ENCODE measurements around the gene TNP2.

The TNP2 gene

GRCh38 chr16:11285842-11286241 lies 16.7 kb upstream of the TNP2 start:
- in situ Hi-C loops (cut with HindIII; ENCODE audit: low sequenced_read_pairs), result no loop called here
- no peak for DNase-seq (ENCODE audit: low read depth, low spot score)
- no peak overlapping the region for H3K4me3 ChIP-seq (ENCODE audit: low read depth, low read length)
- TF ChIP-seq CTCF (IDR thresholded peaks at IDR 0.05; ENCODE audit: low read depth, low read length), result no peak

- no peak overlapping the region for H3K4me3 ChIP-seq (ENCODE audit: low read depth, low read length)
- TF ChIP-seq CTCF (IDR thresholded peaks at IDR 0.05; ENCODE audit: low read depth, low read length), result no peak
- in situ Hi-C loops (cut with HindIII; ENCODE audit: low sequenced_read_pairs), result no loop called here
- DNase-seq (ENCODE audit: low read depth, low spot score), result no peak
Measured at GRCh38 chr16:11283820-11284248, 14.7 kb upstream of the TNP2 start.

- in situ Hi-C loops (cut with HindIII; ENCODE audit: low sequenced_read_pairs), result no loop called here
- TF ChIP-seq CTCF (IDR thresholded peaks at IDR 0.05; ENCODE audit: low read depth, low read length), result no peak
- no peak for DNase-seq (ENCODE audit: low read depth, low spot score)
- no peak within 1 kb of the TSS for H3K4me3 ChIP-seq (ENCODE audit: low read depth, low read length)
Measured at GRCh38 chr16:11280616-11281522, 11.7 kb upstream of the TNP2 start, which contains the start of gene PRM1. Gene PRM1, minus strand, starts transcription at chr16:11281330. Its CDS starts 92 bp downstream, at chr16:11281238.

- in situ Hi-C loops (cut with HindIII; ENCODE audit: low sequenced_read_pairs), result no loop called here
- DNase-seq (ENCODE audit: low read depth, low spot score), result no peak
- TF ChIP-seq CTCF (IDR thresholded peaks at IDR 0.05; ENCODE audit: low read depth, low read length), result no peak
- no peak overlapping the region for H3K4me3 ChIP-seq (ENCODE audit: low read depth, low read length)
Measured at GRCh38 chr16:11278681-11279628, 9.8 kb upstream of the TNP2 start.

- TF ChIP-seq CTCF (IDR thresholded peaks at IDR 0.05; ENCODE audit: low read depth, low read length), result no peak
- DNase-seq (ENCODE audit: low read depth, low spot score), result no peak
- in situ Hi-C loops (cut with HindIII; ENCODE audit: low sequenced_read_pairs), result no loop called here
- no peak overlapping the region for H3K4me3 ChIP-seq (ENCODE audit: low read depth, low read length)
Measured at GRCh38 chr16:11277607-11278337, 8.6 kb upstream of the TNP2 start.

Measured in astrocyte of the spinal cord (primary cell).